Measurements from ENCODE around the gene SPINK5.

DNA sequence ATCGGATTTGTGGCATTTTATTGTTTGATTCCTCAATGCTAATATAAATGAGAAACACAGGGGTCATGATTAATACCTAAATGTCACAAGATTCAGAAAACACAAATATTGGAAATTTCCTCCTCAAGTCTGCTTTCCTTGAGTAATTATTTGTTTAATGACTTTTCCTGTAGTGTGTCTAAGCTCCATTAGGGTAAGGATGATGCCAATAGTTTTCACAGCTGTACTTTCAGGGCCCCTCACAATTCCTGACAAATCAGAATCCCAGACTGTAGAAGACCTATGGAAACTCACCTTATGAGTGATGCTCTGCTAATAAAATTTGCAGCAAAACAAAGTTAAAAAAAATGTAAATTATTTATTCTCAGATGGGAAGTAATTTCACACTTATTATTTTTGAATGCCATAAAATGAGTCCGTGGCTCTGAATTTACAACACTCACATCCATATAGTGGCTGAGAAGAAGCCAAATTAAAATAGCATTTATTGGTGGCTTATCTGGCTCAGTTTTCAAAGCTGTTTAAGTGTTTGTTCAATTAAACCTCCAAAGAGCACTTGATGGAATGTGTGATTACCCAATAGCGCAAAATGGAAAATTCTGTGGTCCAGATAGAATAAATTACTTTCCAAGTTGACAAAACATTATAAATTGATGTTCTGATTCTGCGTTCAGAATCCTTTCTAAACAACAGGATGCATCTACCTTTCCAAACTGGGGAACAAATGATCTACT, 102.9 kb downstream of the SPINK5 start:
- no peak for TF ChIP-seq POLR2AphosphoS5 (IDR thresholded peaks at IDR 0.05; ENCODE audit: low read depth, low read length)
- TF ChIP-seq, protein P1, sequence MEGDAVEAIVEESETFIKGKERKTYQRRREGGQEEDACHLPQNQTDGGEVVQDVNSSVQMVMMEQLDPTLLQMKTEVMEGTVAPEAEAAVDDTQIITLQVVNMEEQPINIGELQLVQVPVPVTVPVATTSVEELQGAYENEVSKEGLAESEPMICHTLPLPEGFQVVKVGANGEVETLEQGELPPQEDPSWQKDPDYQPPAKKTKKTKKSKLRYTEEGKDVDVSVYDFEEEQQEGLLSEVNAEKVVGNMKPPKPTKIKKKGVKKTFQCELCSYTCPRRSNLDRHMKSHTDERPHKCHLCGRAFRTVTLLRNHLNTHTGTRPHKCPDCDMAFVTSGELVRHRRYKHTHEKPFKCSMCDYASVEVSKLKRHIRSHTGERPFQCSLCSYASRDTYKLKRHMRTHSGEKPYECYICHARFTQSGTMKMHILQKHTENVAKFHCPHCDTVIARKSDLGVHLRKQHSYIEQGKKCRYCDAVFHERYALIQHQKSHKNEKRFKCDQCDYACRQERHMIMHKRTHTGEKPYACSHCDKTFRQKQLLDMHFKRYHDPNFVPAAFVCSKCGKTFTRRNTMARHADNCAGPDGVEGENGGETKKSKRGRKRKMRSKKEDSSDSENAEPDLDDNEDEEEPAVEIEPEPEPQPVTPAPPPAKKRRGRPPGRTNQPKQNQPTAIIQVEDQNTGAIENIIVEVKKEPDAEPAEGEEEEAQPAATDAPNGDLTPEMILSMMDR (IDR thresholded peaks at IDR 0.05) = no peak
